K562 (cell line): Measurements from ENCODE around the gene C6orf15. TPM values are rescaled to one million over a fixed set of nuclear protein-coding genes. Genes with fewer than 3 reads are reported as not detected.

ENCODE experiments used
- ATAC-seq: fragments of 200-7000 bp; cut with Tn5 transposase; 3 replicates; pipeline ENCODE4 v1.9.1; 2020; ENCODE audit warnings: moderate library complexity
- BruUV-seq: library from RNA; stranded (reverse); fragments of 400-500 nt; replicated peaks from 2 replicates; lab custom pipeline; 2021; lab: Mats Ljungman, UMichigan
- CTCF ChIA-PET: fragments of 300-600 bp; formaldehyde crosslinking; extraction: SDS; loops from one replicate; lab custom pipeline; 2021; ENCODE audit warnings: low intra/inter-chr PET ratio; lab: Yijun Ruan, JAX
- POLR2A ChIA-PET: fragments of 300-600, 350-650 bp; sonication (Branson Sonifier 250); formaldehyde crosslinking; extraction: SDS; loops from one replicate; lab custom pipeline; 2021; ENCODE audit warnings: antibody characterized with exemption, inconsistent platforms; lab: Yijun Ruan, JAX
- DNase-seq, 4 experiments: peaks; one replicate each; pipeline versions ENCODE4 v3.0.0 to v3.0.0-alpha.2; 2011 to 2018; ENCODE audit warnings: low spot score in 3 of 4, mixed read lengths in 3 of 4; ENCODE audit errors: extremely low read depth in 1 of 4
- FAIRE-seq: peaks from 2 replicates; lab custom pipeline; 2011; peaks lifted over from hg19 to GRCh38; lab: Jason Lieb, UNC
- H2AFZ ChIP-seq: 2 replicates; pipeline ENCODE4 v1.6.0; 2011; ENCODE audit warnings: low read depth, low read length, control low read depth, inconsistent platforms
- H3K27ac ChIP-seq: fragments of 200-600 bp; 3 replicates; pipeline ENCODE4 v1.8.0; 2011; ENCODE audit warnings: low read depth, mild to moderate bottlenecking, control low read depth, inconsistent platforms, low read length, moderate library complexity, mixed read lengths; ENCODE audit errors: extremely low read depth
- H3K27me3 ChIP-seq, 2 experiments: fragments of 300-600 bp in 1 of 2; 2 replicates in 1 of 2; 3 replicates in 1 of 2; pipeline versions ENCODE4 v1.6.0 to v1.8.0; 2011; ENCODE audit warnings: inconsistent platforms in 2 of 2, low read length in 2 of 2, mild to moderate bottlenecking in 1 of 2, mixed read lengths in 1 of 2, moderate library complexity in 1 of 2; ENCODE audit not compliant: control insufficient read depth in 2 of 2, insufficient read depth in 2 of 2
- H3K36me3 ChIP-seq: fragments of 300-600 bp; 3 replicates; pipeline ENCODE4 v1.8.0; 2011; ENCODE audit warnings: mild to moderate bottlenecking, low read length, inconsistent platforms; ENCODE audit not compliant: control insufficient read depth, insufficient read depth
- H3K4me1 ChIP-seq, 2 experiments: fragments of 200-600 bp in 1 of 2; replicated peaks in 1 of 2; 2 replicates in 1 of 2; 3 replicates in 1 of 2; pipeline versions ENCODE4 v1.5.1 to v1.8.0; 2011; ENCODE audit warnings: inconsistent platforms in 2 of 2, low read length in 2 of 2, mild to moderate bottlenecking in 1 of 2, mixed read lengths in 1 of 2, moderate library complexity in 1 of 2; ENCODE audit not compliant: control insufficient read depth in 2 of 2, insufficient read depth in 2 of 2
- H3K4me2 ChIP-seq: 2 replicates; pipeline ENCODE4 v1.6.1; 2011; ENCODE audit warnings: low read length, control low read depth, inconsistent platforms, mixed read lengths; ENCODE audit not compliant: insufficient read depth
- H3K4me3 ChIP-seq: fragments of 200-600 bp; sonication (generic), shearing (Covaris generic); 2 replicates; pipeline ENCODE4 v1.5.1; 2016; ENCODE audit warnings: control low read depth, inconsistent platforms
- H3K79me2 ChIP-seq: fragments of 200-600 bp; 3 replicates; pipeline ENCODE4 v1.8.0; 2011; ENCODE audit warnings: low read length, inconsistent platforms; ENCODE audit not compliant: control insufficient read depth, insufficient read depth
- H3K9ac ChIP-seq, 2 experiments: 2 replicates each; pipeline versions ENCODE4 v1.6.0 to v1.6.1; 2011; ENCODE audit warnings: low read depth in 2 of 2, low read length in 2 of 2, control low read depth in 1 of 2, inconsistent platforms in 1 of 2, mild to moderate bottlenecking in 1 of 2, mixed read lengths in 1 of 2; ENCODE audit not compliant: insufficient read depth in 1 of 2
- H3K9me1 ChIP-seq: one replicate; pipeline ENCODE4 v1.6.0; 2011; ENCODE audit warnings: inconsistent platforms, mild to moderate bottlenecking, low read length, moderate library complexity; ENCODE audit not compliant: control insufficient read depth, insufficient read depth
- H3K9me3 ChIP-seq: replicated peaks from 2 replicates; pipeline ENCODE4 v1.5.1; 2011; ENCODE audit warnings: low read depth, low read length, inconsistent platforms; ENCODE audit not compliant: control insufficient read depth, insufficient read depth
- H4K20me1 ChIP-seq: replicated peaks from 2 replicates; pipeline ENCODE4 v1.6.1; 2011; ENCODE audit warnings: low read length, inconsistent platforms, mixed read lengths; ENCODE audit not compliant: control insufficient read depth, insufficient read depth
- ADNP ChIP-seq: fragments of 200-800 bp; sonication (Bioruptor generic); IDR thresholded peaks from 2 replicates; pipeline ENCODE4 v1.6.1; 2016; ENCODE audit warnings: missing genetic modification characterization, missing compliant biosample characterization
- ESRRA ChIP-seq: fragments of 450-650 bp; IDR thresholded peaks from 2 replicates; pipeline ENCODE4 v1.6.1; 2014; ENCODE audit warnings: low read depth, mild to moderate bottlenecking, moderate library complexity, borderline replicate concordance
- FOXA3 ChIP-seq, 2 experiments: fragments of 450-650 bp in 1 of 2; sonication (generic) in 1 of 2; formaldehyde crosslinking; IDR thresholded peaks in 1 of 2; conservative IDR thresholded peaks in 1 of 2; 2 replicates each; pipeline versions ENCODE4 v1.4.0 to v1.8.0; 2020 to 2022; ENCODE audit warnings: mild to moderate bottlenecking in 2 of 2, missing genetic modification reagents in 1 of 2
- ILF3 ChIP-seq: fragments of 450-650 bp; IDR thresholded peaks from 2 replicates; pipeline ENCODE4 v1.6.1; 2018; ENCODE audit warnings: antibody characterized with exemption, mild to moderate bottlenecking, moderate library complexity, borderline replicate concordance
- IRF9 ChIP-seq: fragments of 450-650 bp; IDR thresholded peaks from 2 replicates; pipeline ENCODE4 v1.6.1; 2016; ENCODE audit warnings: missing biosample characterization, missing genetic modification characterization
- KLF6 ChIP-seq: fragments of 250-450 bp; sonication (Bioruptor Pico); IDR thresholded peaks from 2 replicates; pipeline ENCODE4 v1.4.0; 2020; ENCODE audit warnings: mild to moderate bottlenecking, moderate library complexity, borderline replicate concordance
- LARP7 ChIP-seq: fragments of 450-650 bp; IDR thresholded peaks from 2 replicates; pipeline ENCODE4 v1.6.1; 2016
- NFXL1 ChIP-seq: fragments of 450-650 bp; formaldehyde crosslinking; IDR thresholded peaks from 2 replicates; pipeline ENCODE4 v1.4.0; 2021; ENCODE audit warnings: mild to moderate bottlenecking
- NONO ChIP-seq, 2 experiments: fragments of 200-400 bp in 1 of 2; fragments of 450-650 bp in 1 of 2; formaldehyde crosslinking in 1 of 2; IDR thresholded peaks; 2 replicates each; pipeline ENCODE4 v1.6.1; 2017; ENCODE audit warnings: low read depth in 2 of 2, mild to moderate bottlenecking in 2 of 2, moderate library complexity in 2 of 2, low read length in 1 of 2
- NR2C1 ChIP-seq, 2 experiments: fragments of 450-650 bp; IDR thresholded peaks; 2 replicates each; pipeline ENCODE4 v1.6.1; 2017; ENCODE audit warnings: mild to moderate bottlenecking in 2 of 2, antibody characterized with exemption in 1 of 2, inconsistent platforms in 1 of 2, missing compliant biosample characterization in 1 of 2, missing genetic modification characterization in 1 of 2
- PHTF2 ChIP-seq: fragments of 250-450 bp; sonication (Bioruptor Pico); IDR thresholded peaks from 2 replicates; pipeline ENCODE4 v1.5.0; 2021; ENCODE audit warnings: mild to moderate bottlenecking
- PRMT5 ChIP-seq: sonication (generic); formaldehyde crosslinking; IDR thresholded peaks from 2 replicates; pipeline ENCODE4 v1.5.0; 2020; ENCODE audit warnings: missing genetic modification reagents
- RAD21 ChIP-seq, 2 experiments: fragments of 250-450 bp in 1 of 2; fragments of 450-650 bp in 1 of 2; sonication (Bioruptor Pico) in 1 of 2; formaldehyde crosslinking in 1 of 2; IDR thresholded peaks in 1 of 2; conservative IDR thresholded peaks in 1 of 2; 2 replicates each; pipeline versions ENCODE4 v1.4.0 to v1.8.0; 2020 to 2022; ENCODE audit warnings: mild to moderate bottlenecking in 2 of 2, moderate library complexity in 1 of 2
- SIX5 ChIP-seq, 2 experiments: IDR thresholded peaks; 2 replicates each; pipeline ENCODE4 v1.6.1; 2011; ENCODE audit warnings: low read length in 2 of 2, borderline replicate concordance in 1 of 2, low read depth in 1 of 2, mild to moderate bottlenecking in 1 of 2, moderate library complexity in 1 of 2; ENCODE audit not compliant: insufficient read depth in 1 of 2
- SRSF1 ChIP-seq: fragments of 200-400 bp; formaldehyde crosslinking; IDR thresholded peaks from 2 replicates; pipeline ENCODE4 v1.6.1; 2017; ENCODE audit warnings: mild to moderate bottlenecking, low read depth, low read length, moderate library complexity
- TCF3 ChIP-seq: sonication (generic); formaldehyde crosslinking; IDR thresholded peaks from 2 replicates; pipeline ENCODE4 v1.4.0; 2020; ENCODE audit warnings: mild to moderate bottlenecking, missing genetic modification reagents
- ZNF124 ChIP-seq: sonication (generic); formaldehyde crosslinking; IDR thresholded peaks from 2 replicates; pipeline ENCODE4 v1.8.1; 2022; ENCODE audit warnings: missing genetic modification reagents
- WGBS: fragments of 100-300 bp; shearing (Covaris generic); methylation state at CpG from one replicate; pipeline ENCODE4 v1.1.6; 2016; ENCODE audit warnings: low coverage, mixed read lengths; ENCODE audit not compliant: insufficient coverage; ENCODE audit errors: missing lambda C conversion rate; 5-methylcytosine and 5-hydroxymethylcytosine counted together
- in situ Hi-C: fragments of 300-500 bp; cut with MboI; formaldehyde crosslinking; loops from 4 replicates; pipeline ENCODE4 v1.15.0; 2018; ENCODE audit warnings: inconsistent platforms, mixed read lengths
- intact Hi-C: fragments of 100-400 bp; cut with micrococcal nuclease; formaldehyde crosslinking; loops from 2 replicates; pipeline ENCODE4 v1.14.2; 2022
- polyA plus RNA-seq, 8 experiments: library from polyadenylated mRNA; depleted of rRNA in 4 of 8; stranded (reverse) in 5 of 8; unstranded in 3 of 8; fragments of >200 nt; fragmentation: Nextera tagmentation in 2 of 8; fragmentation: Illumina TruSeq in 1 of 8; extraction: Ambion mirVana in 2 of 8; extraction: Trizol in 1 of 8; gene quantifications; 2 replicates each; pipeline versions ENCODE4 v1.2.1 to v1.2.3, GENCODE V29; 2011 to 2014; ENCODE audit warnings: inconsistent platforms in 1 of 8, missing spikeins in 1 of 8
- total RNA-seq, 7 experiments: library from RNA; depleted of rRNA in 6 of 7; stranded (reverse); fragments of >200 nt in 6 of 7; fragmentation: Illumina TruSeq in 2 of 7; extraction: Trizol in 2 of 7; gene quantifications; 2 replicates each; pipeline versions ENCODE4 v1.2.1 to v1.2.3, GENCODE V29; 2011 to 2021; ENCODE audit warnings: low replicate concordance in 1 of 7
- TF ChIP-seq, protein P1 (sequence below): fragments of 450-650 bp; conservative IDR thresholded peaks from 2 replicates; pipeline ENCODE4 v1.6.1; 2016; ENCODE audit warnings: missing genetic modification characterization, low read depth, mild to moderate bottlenecking, missing compliant biosample characterization, moderate library complexity

C6orf15 gene
- total and polyA plus RNA-seq, 9 of the 15 experiments (the other 6 are each of a cell fraction or from before 2014, with no cell fraction given): not detected

- TF ChIP-seq PRMT5 (CRISPR knock-in tag) (no peak), SRSF1 (no peak), PHTF2 (no peak), IRF9 (tag) (no peak), SIX5 (IDR thresholded peaks at IDR 0.05; ENCODE audit: borderline replicate concordance in 1 of 2, insufficient read depth in 1 of 2, low read depth in 1 of 2, low read length in 2 of 2) (no peak), ADNP (no peak), NFXL1 (CRISPR knock-in tag) (no peak), NONO (IDR thresholded peaks at IDR 0.05; ENCODE audit: low read depth in 2 of 2, low read length in 1 of 2) (no peak), KLF6 (CRISPR knock-in tag) (no peak), ESRRA (no peak), RAD21 (CRISPR knock-in tag; conservative IDR thresholded peaks at IDR 0.05 in 1 of 2, IDR thresholded peaks at IDR 0.05 in 1 of 2) (no peak), FOXA3 (CRISPR knock-in tag; conservative IDR thresholded peaks at IDR 0.05 in 1 of 2, IDR thresholded peaks at IDR 0.05 in 1 of 2) (no peak), NR2C1 (IDR thresholded peaks at IDR 0.05) (no peak), NR2C1 (tag; IDR thresholded peaks at IDR 0.05) (no peak), ZNF124 (CRISPR knock-in tag) (no peak), ILF3 (no peak), TCF3 (no peak), LARP7 (no peak)
- TF ChIP-seq, protein P1, sequence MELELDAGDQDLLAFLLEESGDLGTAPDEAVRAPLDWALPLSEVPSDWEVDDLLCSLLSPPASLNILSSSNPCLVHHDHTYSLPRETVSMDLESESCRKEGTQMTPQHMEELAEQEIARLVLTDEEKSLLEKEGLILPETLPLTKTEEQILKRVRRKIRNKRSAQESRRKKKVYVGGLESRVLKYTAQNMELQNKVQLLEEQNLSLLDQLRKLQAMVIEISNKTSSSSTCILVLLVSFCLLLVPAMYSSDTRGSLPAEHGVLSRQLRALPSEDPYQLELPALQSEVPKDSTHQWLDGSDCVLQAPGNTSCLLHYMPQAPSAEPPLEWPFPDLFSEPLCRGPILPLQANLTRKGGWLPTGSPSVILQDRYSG (tag): no peak
- H4K20me1 ChIP-seq: no peaks in the 10 kb centered on the region; the same call in 1 of the 2 replicates
- no TSS peak for BruUV-seq
- WGBS: 10% methylated on average over 4 of the region's 4 CpGs
- CTCF ChIA-PET: interaction anchor here (3.5 kb wide), 1 partner anchor 52 kb away, joined by 77 read pairs; no protein-coding TSS in a partner anchor
- peaks cover 3 to 14% of the 10 kb centered on the region in 2 experiments; a peak in 4 of 5 replicates for H3K27me3 ChIP-seq
- H3K9me3 ChIP-seq: no peaks in the 10 kb centered on the region
- H3K27ac ChIP-seq: no peak overlapping the region
- peaks cover 3 to 13% of the 10 kb centered on the region in 2 experiments; a peak in 4 of 5 replicates for H3K4me1 ChIP-seq
- no peak overlapping the region for H3K4me3 ChIP-seq
- no peak overlapping the region for H3K4me2 ChIP-seq
- no peak for ATAC-seq
- POLR2A ChIA-PET: interaction anchor here (1.3 to 1.4 kb wide), 2 partner anchors 33 to 58 kb away, joined by 3 to 5 read pairs; no protein-coding TSS in a partner anchor
- in situ Hi-C loops (loop anchor here (5.0 kb wide), 2 partner anchors 53 to 228 kb away; no protein-coding TSS in a partner anchor), intact Hi-C loops (no loop called here)
- no peak for DNase-seq
- peaks cover 22% of the 10 kb centered on the region; the same call in 2 of the 3 replicates for H3K36me3 ChIP-seq
- H2AFZ ChIP-seq: no peak overlapping the region
- FAIRE-seq: no peak
- no peaks in the 10 kb centered on the region for H3K79me2 ChIP-seq
- no peak overlapping the region for H3K9ac ChIP-seq
- no peaks in the 10 kb centered on the region for H3K9me1 ChIP-seq
Observed at GRCh38 chr6:31139599-31139998, 27.2 kb upstream of the C6orf15 start.
